HG03469 (cell line): ENCODE data around the gene TMEM225B.
"Not testable (repeated sequence)": the region's sequence is repeated elsewhere in the genome, so short reads cannot be mapped to it uniquely, and the experiment has no call there.

ENCODE experiments used
- ATAC-seq: cut with Tn5 transposase; IDR thresholded peaks from one replicate; pipeline ENCODE4 v1.9.1; 2021; ENCODE audit warnings: mild to moderate bottlenecking, moderate library complexity, moderate number of reproducible peaks; ENCODE audit not compliant: unreplicated experiment

Gene TMEM225B

DNA sequence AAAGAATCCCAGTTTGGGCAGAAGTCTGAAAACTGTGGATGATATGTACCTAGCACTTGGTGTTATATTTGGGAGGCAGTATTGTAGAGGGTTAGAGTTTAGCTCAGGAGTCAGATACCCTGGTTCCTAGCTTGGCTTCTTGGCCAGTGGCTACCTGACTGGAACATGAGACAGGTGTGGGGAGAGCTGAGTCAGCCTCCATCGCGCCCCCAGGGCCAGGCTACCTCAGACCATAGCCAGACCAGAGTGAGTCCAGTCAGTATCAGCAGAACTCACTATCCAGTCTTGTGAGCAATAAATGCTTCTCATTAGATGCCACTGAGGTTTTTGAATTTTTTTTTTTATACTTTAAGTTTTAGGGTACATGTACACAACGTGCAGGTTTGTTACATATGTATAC is 55.7 kb downstream of the TMEM225B start:
- no peak for ATAC-seq

DNA sequence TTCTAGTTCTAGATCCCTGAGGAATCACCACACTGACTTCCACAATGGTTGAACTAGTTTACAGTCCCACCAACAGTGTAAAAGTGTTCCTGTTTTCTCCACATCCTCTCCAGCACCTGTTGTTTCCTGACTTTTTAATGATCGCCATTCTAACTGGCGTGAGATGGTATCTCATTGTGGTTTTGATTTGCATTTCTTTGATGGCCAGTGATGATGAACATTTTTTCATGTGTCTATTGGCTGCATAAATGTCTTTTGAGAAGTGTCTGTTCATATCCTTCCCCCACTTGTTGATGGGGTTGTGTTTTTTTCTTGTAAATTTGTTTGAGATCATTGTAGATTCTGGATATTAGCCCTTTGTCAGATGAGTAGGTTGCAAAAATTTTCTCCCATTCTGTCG is 56.6 kb downstream of the TMEM225B start:
- not testable (repeated sequence) for ATAC-seq

DNA sequence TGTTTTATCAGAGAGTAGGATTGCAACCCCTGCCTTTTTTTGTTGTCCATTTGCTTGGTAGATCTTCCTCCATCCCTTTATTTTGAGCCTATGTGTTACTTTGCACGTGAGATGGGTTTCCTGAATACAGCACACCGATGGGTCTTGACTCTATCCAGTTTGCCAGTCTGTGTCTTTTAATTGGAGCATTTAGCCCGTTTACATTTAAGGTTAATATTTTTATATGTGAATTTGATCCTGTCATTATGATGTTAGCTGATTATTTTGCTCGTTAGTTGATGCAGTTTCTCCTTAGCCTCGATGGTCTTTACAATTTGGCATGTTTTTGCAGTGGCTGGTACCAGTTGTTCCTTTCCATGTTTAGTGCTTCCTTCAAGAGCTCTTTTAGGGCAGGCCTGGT is 59.8 kb downstream of the TMEM225B start:
- ATAC-seq = not testable (repeated sequence)
